Measurements from ENCODE around the gene GABPB2.

The GABPB2 gene

GRCh38 chr1:151165281-151165737, 94.7 kb downstream of the GABPB2 start:
- peak; percentile 9 for DNase-seq

GRCh38 chr1:151165738-151166504, 95.4 kb downstream of the GABPB2 start, which contains the start of the genes LYSMD1 and SCNM1:
LYSMD1 (minus strand) TSS chr1:151165902; CDS start chr1:151165258, 644 bp downstream.
SCNM1 (plus strand) TSS chr1:151166144; CDS start chr1:151166153, 9 bp downstream.
- peak; percentile 92 for DNase-seq

GRCh38 chr1:151166505-151166956, 96.0 kb downstream of the GABPB2 start:
- DNase-seq = no peak

GRCh38 chr1:151167116-151167515, 96.6 kb downstream of the GABPB2 start:
- no peak for DNase-seq

- no peak for DNase-seq
These were observed 100.6 kb downstream of the GABPB2 start for GRCh38 chr1:151171190-151171589.
